Sigmoid colon (tissue), 7 donors: Measurements from ENCODE around the gene CYP2A13. TPM values are rescaled to one million over a fixed set of nuclear protein-coding genes. Genes with fewer than 3 reads are reported as not detected.

Experiments
- DNase-seq: peaks from one replicate; pipeline ENCODE4 v3.0.0-alpha.2; 2019
- H3K27ac ChIP-seq, 4 donors: fragments of 200-600 bp; sonication (generic); one replicate each; pipeline ENCODE4 v1.5.1; 2016 to 2019; ENCODE audit warnings: mild to moderate bottlenecking in 1 of 4
- H3K27me3 ChIP-seq, 3 donors: fragments of 200-600 bp; sonication (generic); one replicate each; pipeline ENCODE4 v1.5.1; 2019; ENCODE audit warnings: mild to moderate bottlenecking in 1 of 3
- H3K36me3 ChIP-seq, 4 donors: fragments of 200-600 bp; sonication (generic); one replicate each; pipeline ENCODE4 v1.5.1; 2016 to 2019
- H3K4me1 ChIP-seq, 4 donors: fragments of 200-600 bp; sonication (generic); one replicate each; pipeline ENCODE4 v1.5.1; 2017 to 2019
- H3K4me3 ChIP-seq, 4 donors: fragments of 200-600 bp; sonication (generic); one replicate each; pipeline ENCODE4 v1.5.1; 2017 to 2019; ENCODE audit warnings: mild to moderate bottlenecking in 2 of 4, moderate library complexity in 1 of 4
- H3K9me3 ChIP-seq, 4 donors: fragments of 200-600 bp in 3 of 4; sonication (generic) in 3 of 4; one replicate each; pipeline versions ENCODE4 v1.5.1 to v1.6.1; 2013 to 2019
- EP300 ChIP-seq, 4 donors: sonication (generic); formaldehyde crosslinking; IDR thresholded peaks; one replicate each; pipeline ENCODE4 v1.6.1; 2017; ENCODE audit warnings: antibody characterized with exemption in 4 of 4
- POLR2A ChIP-seq, 2 donors: fragments of 450-650 bp; IDR thresholded peaks; one replicate each; pipeline ENCODE4 v1.6.1; 2016; ENCODE audit warnings: antibody characterized with exemption in 2 of 2, mild to moderate bottlenecking in 2 of 2, moderate library complexity in 2 of 2
- POLR2AphosphoS5 ChIP-seq, 4 donors: sonication (generic); formaldehyde crosslinking; IDR thresholded peaks; one replicate each; pipeline ENCODE4 v1.6.1; 2017; ENCODE audit warnings: antibody characterized with exemption in 4 of 4
- WGBS, 2 donors: extraction: QIAGEN DNeasy Blood & Tissue Kit; methylation state at CpG; one replicate each; pipeline ENCODE4 v1.1.7; 2013; 5-methylcytosine and 5-hydroxymethylcytosine counted together
- intact Hi-C: fragments of 100-400 bp; cut with DNase I; formaldehyde crosslinking; loops from one replicate; pipeline ENCODE4 v1.15.1; 2023
- polyA plus RNA-seq, 3 donors: library from polyadenylated mRNA; stranded (reverse); fragments of 200-250 nt; gene quantifications; one replicate each; pipeline ENCODE4 v1.2.3, GENCODE V29; 2013
- total RNA-seq, 4 donors: library from RNA; depleted of rRNA; stranded (reverse); fragments of >200 nt; gene quantifications; one replicate each; pipeline ENCODE4 v1.1.0, GENCODE V29; 2016
- TF ChIP-seq, protein P1 (sequence below), 4 experiments: fragments of 450-650 bp in 3 of 4; fragments of 200-600 bp in 1 of 4; IDR thresholded peaks; one replicate each; pipeline ENCODE4 v1.5.1; 2016 to 2019; ENCODE audit warnings: antibody characterized with exemption in 4 of 4, mild to moderate bottlenecking in 3 of 4, moderate library complexity in 2 of 4
- donor health status: healthy with polysubstance abuse.
- donor health status: Bipolar disorder and iron deficiency.
- donor health status: healthy.

The CYP2A13 gene
- total and polyA plus RNA-seq, 7 donors = not detected

DNA sequence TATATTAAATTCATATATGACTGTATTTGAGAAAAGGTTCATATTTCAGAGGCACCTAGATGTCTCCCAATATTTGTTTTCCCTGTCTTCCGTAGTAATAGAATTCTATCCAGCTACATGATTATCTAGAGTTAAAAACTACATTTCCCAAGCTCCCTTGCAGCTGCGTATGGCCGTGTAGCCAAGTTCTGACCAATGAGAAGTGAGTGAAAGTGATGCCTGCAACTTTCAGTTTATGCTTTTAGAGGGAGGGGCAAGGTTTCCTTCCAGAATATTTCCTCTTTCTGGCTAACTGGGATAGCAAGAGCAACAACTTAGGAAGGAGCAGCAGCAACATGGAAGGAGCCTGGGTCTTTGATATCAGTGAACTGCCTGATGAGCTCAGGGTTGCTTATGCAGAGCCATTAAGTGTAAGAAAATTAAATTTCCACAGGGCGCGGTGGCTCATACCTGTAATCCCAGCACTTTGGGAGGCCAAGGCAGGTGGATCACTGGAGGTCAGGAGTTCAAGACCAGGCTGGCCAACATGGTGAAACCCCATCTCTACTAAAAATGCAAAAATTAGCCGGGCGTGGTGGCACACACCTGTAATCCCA lies 23.2 kb upstream of the CYP2A13 start:
- intact Hi-C loops = no loop called here
- Histone ChIP-seq H3K27me3 (peaks cover 0 to 9% (median 0%) of the 10 kb centered on the region in 3 donors), H3K4me1 (no peaks in the 10 kb centered on the region), H3K4me3 (no peak overlapping the region), H3K36me3 (no peaks in the 10 kb centered on the region), H3K27ac (no peak overlapping the region), H3K9me3 (no peaks in the 10 kb centered on the region)
- 66 to 72% methylated on average over 7 of the region's 7 CpGs for WGBS, 2 donors
- TF ChIP-seq EP300 (IDR thresholded peaks at IDR 0.05) (no peak), POLR2A (IDR thresholded peaks at IDR 0.05) (no peak), POLR2AphosphoS5 (IDR thresholded peaks at IDR 0.05) (no peak)
- TF ChIP-seq, protein P1, sequence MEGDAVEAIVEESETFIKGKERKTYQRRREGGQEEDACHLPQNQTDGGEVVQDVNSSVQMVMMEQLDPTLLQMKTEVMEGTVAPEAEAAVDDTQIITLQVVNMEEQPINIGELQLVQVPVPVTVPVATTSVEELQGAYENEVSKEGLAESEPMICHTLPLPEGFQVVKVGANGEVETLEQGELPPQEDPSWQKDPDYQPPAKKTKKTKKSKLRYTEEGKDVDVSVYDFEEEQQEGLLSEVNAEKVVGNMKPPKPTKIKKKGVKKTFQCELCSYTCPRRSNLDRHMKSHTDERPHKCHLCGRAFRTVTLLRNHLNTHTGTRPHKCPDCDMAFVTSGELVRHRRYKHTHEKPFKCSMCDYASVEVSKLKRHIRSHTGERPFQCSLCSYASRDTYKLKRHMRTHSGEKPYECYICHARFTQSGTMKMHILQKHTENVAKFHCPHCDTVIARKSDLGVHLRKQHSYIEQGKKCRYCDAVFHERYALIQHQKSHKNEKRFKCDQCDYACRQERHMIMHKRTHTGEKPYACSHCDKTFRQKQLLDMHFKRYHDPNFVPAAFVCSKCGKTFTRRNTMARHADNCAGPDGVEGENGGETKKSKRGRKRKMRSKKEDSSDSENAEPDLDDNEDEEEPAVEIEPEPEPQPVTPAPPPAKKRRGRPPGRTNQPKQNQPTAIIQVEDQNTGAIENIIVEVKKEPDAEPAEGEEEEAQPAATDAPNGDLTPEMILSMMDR (IDR thresholded peaks at IDR 0.05) = no peak
- no peak for DNase-seq

DNA sequence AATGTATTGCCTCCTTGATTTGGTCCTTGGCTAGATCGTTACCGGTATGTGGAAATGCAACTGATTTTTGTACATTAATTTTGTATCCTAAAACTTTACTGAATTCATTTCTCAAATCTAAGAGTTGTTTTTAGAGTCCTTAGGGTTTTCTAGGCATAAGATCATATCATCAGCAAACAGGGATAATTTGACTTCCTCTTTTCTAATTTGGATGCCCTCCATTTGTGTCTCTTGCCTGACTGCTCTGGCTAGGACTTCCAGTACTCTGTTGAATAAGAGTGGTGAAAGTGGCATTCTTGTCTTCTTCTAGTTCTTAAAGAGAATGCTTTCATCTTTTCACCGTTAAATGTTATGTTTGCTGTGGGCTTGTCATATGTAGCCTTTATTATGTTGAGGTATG lies 12.0 kb upstream of the CYP2A13 start:
- DNase-seq = no peak
- peaks cover 0 to 9% (median 0%) of the 10 kb centered on the region in 4 donors for H3K9me3 ChIP-seq
- intact Hi-C loops = no loop called here
- no peak overlapping the region for H3K4me3 ChIP-seq
- H3K27me3 ChIP-seq = no peaks in the 10 kb centered on the region
- no peaks in the 10 kb centered on the region for H3K4me1 ChIP-seq
- no peak overlapping the region for H3K27ac ChIP-seq
- WGBS, 2 donors = 91 to 93% methylated on average over 3 of the region's 3 CpGs
- no peaks in the 10 kb centered on the region for H3K36me3 ChIP-seq
- no peak for TF ChIP-seq POLR2A (IDR thresholded peaks at IDR 0.05)
- no peak for TF ChIP-seq EP300 (IDR thresholded peaks at IDR 0.05)
- no peak for TF ChIP-seq POLR2AphosphoS5 (IDR thresholded peaks at IDR 0.05)
- TF ChIP-seq, protein P1 (IDR thresholded peaks at IDR 0.05) = no peak

DNA sequence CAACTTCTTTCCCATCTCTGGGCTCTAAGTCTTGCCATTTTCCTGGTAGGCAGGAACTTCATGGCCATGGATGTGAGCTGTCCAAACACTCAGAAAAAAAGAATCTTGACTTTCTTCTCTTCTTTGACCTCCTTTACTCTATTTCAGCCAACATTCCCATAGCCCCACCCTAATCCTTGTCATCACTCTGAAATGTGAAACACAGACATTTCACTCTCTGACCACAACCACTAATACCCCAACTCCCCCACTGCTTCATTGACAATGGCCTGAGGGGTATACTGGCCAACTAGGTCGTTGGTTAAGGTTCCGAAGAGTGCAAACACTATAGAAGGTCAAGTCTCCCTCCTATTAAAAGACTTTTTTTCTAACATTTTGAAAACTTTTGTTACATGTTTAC lies 4.7 kb upstream of the CYP2A13 start:
- no peak overlapping the region for H3K27ac ChIP-seq
- peaks cover 0 to 9% (median 0%) of the 10 kb centered on the region in 4 donors for H3K9me3 ChIP-seq
- WGBS, 2 donors = 81 to 84% methylated on average over 2 of the region's 2 CpGs
- no peaks in the 10 kb centered on the region for H3K36me3 ChIP-seq
- peaks cover 0 to 14% (median 0%) of the 10 kb centered on the region in 3 donors for H3K27me3 ChIP-seq
- DNase-seq = no peak
- H3K4me1 ChIP-seq = no peaks in the 10 kb centered on the region
- TF ChIP-seq EP300 (IDR thresholded peaks at IDR 0.05) (no peak), POLR2AphosphoS5 (IDR thresholded peaks at IDR 0.05) (no peak), POLR2A (IDR thresholded peaks at IDR 0.05) (no peak)
- TF ChIP-seq, protein P1 (IDR thresholded peaks at IDR 0.05) = no peak
- no peak overlapping the region for H3K4me3 ChIP-seq
- intact Hi-C loops = no loop called here

DNA sequence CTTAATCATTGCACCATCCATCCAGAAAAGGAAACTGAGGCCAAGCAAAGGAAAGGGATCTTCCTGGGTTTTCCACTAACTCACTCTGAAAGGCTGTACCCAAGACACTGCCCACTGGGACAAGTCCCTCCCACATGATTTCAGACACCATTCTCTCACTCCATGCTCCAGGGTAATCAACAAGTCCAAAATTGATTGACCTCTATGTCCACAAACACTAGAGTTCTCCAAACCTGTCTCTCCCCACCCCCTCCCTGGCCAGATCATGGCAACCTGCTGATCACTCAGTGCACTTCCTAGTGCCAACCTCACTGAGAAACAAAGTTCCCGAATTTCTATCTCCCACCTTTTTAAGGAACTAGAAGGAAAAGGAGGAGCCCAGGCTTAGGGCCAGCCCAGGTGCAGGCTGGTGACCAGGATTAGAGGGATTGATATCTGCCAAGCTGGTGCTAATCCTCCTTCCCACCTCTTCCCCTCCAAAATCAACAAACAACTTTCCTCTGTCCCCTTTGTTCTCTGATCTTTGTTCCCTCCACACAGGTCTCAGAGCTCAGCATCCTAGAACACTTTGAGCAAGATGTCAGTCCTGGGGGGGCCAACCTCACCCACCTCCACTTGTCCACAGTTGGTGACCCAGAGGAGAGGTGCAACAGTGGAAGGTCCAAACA lies 2.4 kb upstream of the CYP2A13 start:
- Histone ChIP-seq H3K9me3 (peaks cover 0 to 3% (median 0%) of the 10 kb centered on the region in 4 donors), H3K4me3 (no peak overlapping the region), H3K36me3 (no peaks in the 10 kb centered on the region), H3K27me3 (peaks cover 2 to 38% (median 12%) of the 10 kb centered on the region in 3 donors), H3K4me1 (no peaks in the 10 kb centered on the region), H3K27ac (no peak overlapping the region)
- DNase-seq = no peak
- intact Hi-C loops = no loop called here
- TF ChIP-seq, protein P1 (IDR thresholded peaks at IDR 0.05) = no peak
- TF ChIP-seq POLR2AphosphoS5 (IDR thresholded peaks at IDR 0.05) = no peak
- no peak for TF ChIP-seq EP300 (IDR thresholded peaks at IDR 0.05)
- TF ChIP-seq POLR2A (IDR thresholded peaks at IDR 0.05) = no peak
- 38 to 57% methylated on average over 1 of the region's 1 CpG for WGBS, 2 donors
